GM19468 (cell line): Measurements from ENCODE around the gene RFC3.
A peak's percentile ranks its signal among the peaks of the same experiment; 100 is the strongest.

Experiments
- ATAC-seq: cut with Tn5 transposase; IDR thresholded peaks from one replicate; pipeline ENCODE4 v1.9.1; 2021; ENCODE audit warnings: mild to moderate bottlenecking, moderate library complexity, moderate number of reproducible peaks; ENCODE audit not compliant: unreplicated experiment; ENCODE audit errors: extremely low read depth

RFC3 gene

GRCh38 chr13:33862016-33862415, 44.1 kb downstream of the RFC3 start:
- no peak for ATAC-seq

- no peak for ATAC-seq
These were observed 45.3 kb downstream of the RFC3 start for GRCh38 chr13:33863188-33863789.

GRCh38 chr13:33865945-33866344, 48.0 kb downstream of the RFC3 start:
- ATAC-seq = peak; percentile 73

DNA sequence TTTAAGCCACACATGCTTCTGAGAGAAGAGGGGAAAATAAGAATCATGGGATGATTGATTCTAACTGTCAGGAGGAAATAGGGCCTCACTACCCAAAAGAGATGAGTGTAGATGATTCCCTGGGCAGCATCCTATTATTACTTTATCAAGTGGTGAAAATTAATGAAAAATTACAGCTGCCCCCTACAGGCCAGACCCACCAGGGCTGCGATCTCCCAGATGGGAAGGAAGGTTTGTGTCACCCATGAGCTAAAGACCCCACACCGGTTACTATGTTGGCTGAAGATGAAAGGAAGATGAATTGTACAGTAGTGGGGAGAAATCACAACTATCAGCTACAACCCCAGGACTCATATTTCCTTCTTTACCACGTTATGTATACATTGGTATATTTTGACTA, 49.5 kb downstream of the RFC3 start:
- ATAC-seq = no peak

DNA sequence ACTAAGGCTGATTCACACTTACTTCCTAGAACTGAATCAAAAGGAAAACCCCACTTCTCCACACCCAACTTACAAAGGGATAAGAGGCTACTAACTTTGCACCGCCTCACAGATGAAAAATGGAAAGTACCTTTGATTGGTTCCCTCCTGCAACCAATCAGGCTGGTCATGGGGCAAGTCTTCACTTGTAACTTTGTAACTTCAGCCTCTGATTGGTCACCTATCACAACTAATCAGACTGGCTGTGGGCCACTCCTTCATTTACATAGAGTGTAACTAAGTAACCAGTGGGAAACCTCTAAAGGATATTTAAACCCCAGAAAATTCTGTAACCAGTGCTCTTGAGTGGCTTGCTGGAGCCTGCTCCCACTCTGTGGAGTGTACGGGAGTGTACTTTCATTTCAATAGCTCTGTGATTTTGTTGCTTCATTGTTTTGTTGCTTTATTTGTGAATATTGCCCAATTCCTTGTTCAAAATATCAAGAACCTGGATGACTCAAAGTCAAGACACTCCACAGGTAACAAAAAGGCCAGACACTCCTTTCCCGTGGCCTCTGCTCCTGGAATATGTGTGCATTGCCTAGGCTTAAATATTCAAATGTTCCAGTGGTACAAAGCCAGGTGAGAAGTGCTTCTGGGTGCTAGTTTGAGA, 50.5 kb downstream of the RFC3 start:
- ATAC-seq = no peak

GRCh38 chr13:33869005-33869404, 51.1 kb downstream of the RFC3 start:
- no peak for ATAC-seq

GRCh38 chr13:33870046-33870668, 52.2 kb downstream of the RFC3 start:
- no peak for ATAC-seq

DNA sequence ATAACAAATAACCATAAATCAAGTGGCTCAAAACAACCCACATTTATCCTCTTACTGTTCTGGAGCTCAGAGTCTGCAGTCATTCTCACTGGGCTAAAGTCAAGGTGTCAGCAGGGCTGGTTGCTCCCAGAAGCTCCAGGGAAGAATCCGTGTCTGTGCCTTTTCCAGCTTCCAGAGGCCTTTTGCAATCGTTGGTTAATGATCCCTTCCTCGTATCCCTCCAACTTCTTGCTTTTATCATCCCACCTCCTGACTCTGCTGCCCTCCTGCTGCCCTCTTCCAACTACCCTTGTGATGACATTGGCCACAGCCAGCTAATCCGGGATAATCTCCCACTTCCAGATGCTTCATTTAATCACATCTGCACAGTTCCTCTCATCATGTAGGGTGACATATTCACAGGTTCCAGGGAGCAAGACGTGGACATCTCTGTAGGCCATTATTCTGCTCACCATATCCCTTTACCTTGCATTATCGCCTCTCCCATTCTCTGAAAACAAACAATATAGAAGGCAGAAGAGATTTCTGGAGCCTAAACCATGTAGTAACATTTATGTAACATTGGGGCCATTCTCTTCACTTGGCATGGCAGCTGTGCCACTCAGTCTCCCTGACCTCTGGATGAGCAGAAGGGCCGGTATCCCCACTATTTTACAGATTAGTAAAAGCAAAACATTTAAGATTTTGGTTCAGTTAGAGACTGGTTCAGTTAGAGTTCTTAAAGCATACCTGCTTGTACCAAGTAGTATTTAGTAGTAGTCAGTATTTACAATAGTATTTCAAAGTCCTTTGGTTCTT, 53.5 kb downstream of the RFC3 start:
- no peak for ATAC-seq

DNA sequence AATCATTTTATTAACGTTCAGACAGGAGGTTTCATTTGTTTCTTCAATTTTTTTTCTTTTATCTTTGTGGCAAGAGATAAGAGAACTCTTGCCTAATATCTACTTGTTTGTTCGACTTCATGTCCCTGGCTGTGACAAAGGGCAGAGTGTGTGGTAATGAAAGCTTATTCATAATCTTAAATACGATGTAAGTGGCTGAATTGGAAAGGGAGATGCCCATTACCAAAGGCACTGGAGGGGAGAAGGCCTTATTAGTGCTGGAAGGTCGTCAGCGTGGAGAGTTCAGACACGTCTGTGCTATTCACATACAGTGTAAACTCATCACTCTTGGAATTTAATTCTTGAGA, 54.0 kb downstream of the RFC3 start:
- no peak for ATAC-seq

DNA sequence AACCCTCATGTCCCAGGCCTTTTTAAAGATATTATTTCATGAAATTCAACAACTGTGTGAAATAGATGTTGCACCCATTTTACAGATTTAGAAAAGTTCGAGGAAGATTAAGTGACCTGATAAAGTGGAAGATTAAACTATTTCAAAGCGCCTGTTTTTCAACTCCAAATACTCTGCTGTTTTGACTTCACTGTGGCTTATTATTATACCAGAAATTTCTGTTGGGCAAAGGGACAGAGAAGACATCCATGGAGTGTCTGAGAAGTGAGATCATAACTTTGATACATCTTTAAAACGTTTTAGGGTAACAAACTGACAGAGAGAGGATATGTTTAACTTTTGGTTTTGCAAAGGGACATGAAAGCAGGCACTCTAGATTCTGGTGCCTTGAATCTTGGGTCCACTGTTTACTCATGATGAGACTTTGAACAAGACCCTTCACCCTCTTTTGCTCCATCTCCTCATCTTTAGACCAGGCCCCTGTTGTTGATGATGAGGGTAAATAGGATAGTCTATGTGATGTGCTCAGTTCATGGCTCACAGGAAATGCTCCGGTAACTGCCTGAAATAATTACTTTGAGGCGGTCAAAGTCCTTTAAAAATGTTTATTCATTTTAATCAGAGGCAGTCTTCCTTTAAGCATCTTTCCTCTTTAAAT, 55.4 kb downstream of the RFC3 start:
- ATAC-seq = no peak

GRCh38 chr13:33874871-33875270, 56.9 kb downstream of the RFC3 start:
- ATAC-seq = no peak

DNA sequence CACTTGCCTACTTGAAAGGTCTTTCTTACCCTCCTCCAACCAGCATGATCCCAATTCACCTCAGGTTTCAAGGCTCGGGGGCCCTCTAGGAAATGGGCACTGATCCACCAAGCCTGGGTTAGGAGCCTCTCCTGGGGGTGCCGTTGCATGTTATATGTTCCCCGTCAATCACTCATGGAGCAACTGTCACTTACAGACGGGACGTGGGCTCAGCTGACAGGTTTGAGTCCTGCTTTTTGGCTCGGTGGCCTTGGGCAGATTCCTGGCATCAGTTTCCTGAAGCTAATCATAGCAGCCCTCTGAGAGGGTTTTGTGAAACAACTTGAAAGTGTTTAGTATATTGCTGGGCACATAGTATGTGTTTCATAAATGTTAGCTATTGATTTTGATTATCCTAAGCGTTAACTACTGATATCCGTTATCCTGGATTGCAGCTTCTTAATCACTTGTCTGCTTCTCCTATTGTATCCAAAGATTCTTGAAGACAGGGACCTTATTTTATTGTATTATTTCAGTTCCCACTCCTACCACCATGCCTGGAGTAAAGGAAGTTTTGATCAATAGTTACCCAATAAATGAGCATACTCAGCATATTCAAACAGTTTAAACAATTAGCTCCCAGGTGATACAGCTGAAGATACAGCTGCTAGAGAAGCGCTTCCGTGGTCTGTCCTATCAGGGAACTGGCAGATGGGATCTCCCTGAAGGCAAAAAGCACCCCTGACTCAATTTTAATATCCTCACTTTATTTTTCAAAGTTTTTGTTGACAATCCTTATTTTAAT, 57.9 kb downstream of the RFC3 start:
- ATAC-seq = no peak

- ATAC-seq = no peak
These were observed 58.9 kb downstream of the RFC3 start for GRCh38 chr13:33876716-33877394.

- no peak for ATAC-seq
These were observed 61.2 kb downstream of the RFC3 start for GRCh38 chr13:33879118-33879517.

DNA sequence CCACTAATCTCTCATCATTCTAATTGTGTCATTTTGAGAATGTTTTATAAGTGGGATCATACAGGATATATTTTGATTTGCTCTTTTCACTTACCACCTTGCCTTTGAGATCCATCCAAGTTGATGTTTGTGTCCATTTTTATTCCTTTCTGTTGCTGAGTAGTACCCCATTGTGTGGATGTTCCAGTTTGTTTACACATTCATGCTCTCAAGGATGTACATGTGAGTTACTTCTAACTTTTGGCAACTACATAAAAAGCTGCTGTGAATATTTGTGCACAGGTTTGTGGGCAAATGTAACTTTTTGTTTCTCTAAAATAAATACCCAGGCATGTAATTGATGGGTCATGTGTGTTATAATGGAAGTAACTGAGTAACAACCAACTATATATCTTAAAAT, 64.9 kb downstream of the RFC3 start:
- no peak for ATAC-seq

GRCh38 chr13:33884531-33885220, 66.7 kb downstream of the RFC3 start:
- ATAC-seq = no peak
